ENCODE data around the gene PRPS2. TPM values are rescaled to one million over a fixed set of nuclear protein-coding genes. Genes with fewer than 3 reads are reported as not detected.

PRPS2 gene
- total RNA-seq, 2 donors from 2014 or later, result 15.1 to 15.2 TPM

Other genes starting within 250 kb of the PRPS2 start
- 1 to 10 TPM in 1 of 2 donors, under 1 TPM in 1; 0.48 to 1.3 TPM for gene TLR7, start 75.7 kb downstream of the PRPS2 start, total RNA-seq
- 1 to 10 TPM; 1.3 to 5.1 TPM for gene TLR8, start 115.2 kb downstream of the PRPS2 start, total RNA-seq
- gene TMSB4X, start 183.7 kb downstream of the PRPS2 start, total RNA-seq, result 1,000 to 10,000 TPM; 3,954 to 4,090 TPM

Measured in posterior vena cava (tissue), 2 donors.